ENCODE data around the gene SRP9.
"Not testable (repeated sequence)": the region's sequence is repeated elsewhere in the genome, so short reads cannot be mapped to it uniquely, and the experiment has no call there.

DNA sequence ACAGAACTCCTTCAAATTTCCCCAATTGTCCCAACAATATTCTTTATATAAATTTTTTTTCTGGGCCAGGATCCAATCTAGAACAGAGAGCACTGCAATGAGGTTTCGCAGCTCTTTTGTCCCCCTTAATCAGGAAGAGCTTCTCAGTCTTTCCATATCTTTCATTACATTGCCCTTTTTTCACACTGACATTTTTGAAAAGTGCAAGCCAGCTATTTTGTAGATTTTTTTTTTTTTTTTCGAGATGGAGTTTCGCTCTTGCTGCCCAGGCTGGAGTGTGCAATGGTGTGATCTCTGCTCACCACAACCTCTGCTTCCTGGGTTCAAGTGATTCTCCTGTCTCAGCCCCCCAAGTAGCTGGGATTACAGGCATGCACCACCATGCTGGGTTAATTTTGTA lies 29.1 kb downstream of the SRP9 start:
- not testable (repeated sequence) for TF ChIP-seq HDGF (IDR thresholded peaks at IDR 0.05; ENCODE audit: borderline replicate concordance); SP1 (IDR thresholded peaks at IDR 0.05); ELF4 (IDR thresholded peaks at IDR 0.05); ZNF384 (IDR thresholded peaks at IDR 0.05); FOXA1 (IDR thresholded peaks at IDR 0.05); FOXK2 (IDR thresholded peaks at IDR 0.05); L3MBTL2 (conservative IDR thresholded peaks at IDR 0.05); ARNT (IDR thresholded peaks at IDR 0.05); BHLHE40 (IDR thresholded peaks at IDR 0.05; ENCODE audit: borderline replicate concordance); NFRKB (IDR thresholded peaks at IDR 0.05)
- TF ChIP-seq, protein P1, sequence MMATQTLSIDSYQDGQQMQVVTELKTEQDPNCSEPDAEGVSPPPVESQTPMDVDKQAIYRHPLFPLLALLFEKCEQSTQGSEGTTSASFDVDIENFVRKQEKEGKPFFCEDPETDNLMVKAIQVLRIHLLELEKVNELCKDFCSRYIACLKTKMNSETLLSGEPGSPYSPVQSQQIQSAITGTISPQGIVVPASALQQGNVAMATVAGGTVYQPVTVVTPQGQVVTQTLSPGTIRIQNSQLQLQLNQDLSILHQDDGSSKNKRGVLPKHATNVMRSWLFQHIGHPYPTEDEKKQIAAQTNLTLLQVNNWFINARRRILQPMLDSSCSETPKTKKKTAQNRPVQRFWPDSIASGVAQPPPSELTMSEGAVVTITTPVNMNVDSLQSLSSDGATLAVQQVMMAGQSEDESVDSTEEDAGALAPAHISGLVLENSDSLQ (IDR thresholded peaks at IDR 0.05), result not testable (repeated sequence)

Measured in HEK293T (cell line).